Karpas-422 (cell line): ENCODE measurements around the gene ZNF264. TPM values are rescaled to one million over a fixed set of nuclear protein-coding genes. Genes with fewer than 3 reads are reported as not detected.

Source experiments
- small RNA-seq: library from RNA; depleted of rRNA; stranded (forward); fragments of <200 nt; gene quantifications from one replicate; pipeline ENCODE3, GENCODE V24; 2014
- total RNA-seq: library from RNA; depleted of rRNA; stranded (reverse); fragments of >200 nt; shearing (Covaris generic); gene quantifications from 2 replicates; pipeline ENCODE4 v1.2.3, GENCODE V29; 2014; ENCODE audit warnings: low replicate concordance; rRNA removed

ZNF264 gene
- total RNA-seq, 1 experiment from 2014 or later: 30.0 TPM

Small RNA genes within 50 kb of the gene (small RNA-seq; reads per million reads assigned to genes)
- not detected for gene AC025588.3

Other genes starting within 250 kb of the ZNF264 start
- gene USP29, start 71.5 kb upstream of the ZNF264 start, total RNA-seq: not detected in 2 replicates
- not detected in 2 replicates for gene ZIM3, start 46.3 kb upstream of the ZNF264 start, total RNA-seq
- not detected in 2 replicates for gene DUXA, start 24.0 kb upstream of the ZNF264 start, total RNA-seq
- gene AURKC, start 39.5 kb downstream of the ZNF264 start, total RNA-seq: 2.8 and 6.1 TPM in 2 replicates
- gene ZNF805, start 49.1 kb downstream of the ZNF264 start, total RNA-seq: 20.5 and 23.6 TPM in 2 replicates
- 95.1 and 113 TPM in 2 replicates for gene ZNF460, start 89.0 kb downstream of the ZNF264 start, total RNA-seq
- 19.8 and 21.6 TPM in 2 replicates for gene ZNF543, start 129.0 kb downstream of the ZNF264 start, total RNA-seq
- gene ZNF304, start 159.8 kb downstream of the ZNF264 start, total RNA-seq: 6.9 and 10.0 TPM in 2 replicates
- gene TRAPPC2B, start 172.1 kb downstream of the ZNF264 start, total RNA-seq: 19.5 and 30.0 TPM in 2 replicates
- 3.1 and 6.5 TPM in 2 replicates for gene ZNF547, start 172.1 kb downstream of the ZNF264 start, total RNA-seq
- gene ZNF548, start 198.4 kb downstream of the ZNF264 start, total RNA-seq: 37.3 and 40.4 TPM in 2 replicates
- gene ZNF17, start 219.7 kb downstream of the ZNF264 start, total RNA-seq: 17.0 and 19.2 TPM in 2 replicates
- gene ZNF749, start 243.8 kb downstream of the ZNF264 start, total RNA-seq: 20.9 and 43.4 TPM in 2 replicates